ENCODE measurements around the gene ARL15.

DNA sequence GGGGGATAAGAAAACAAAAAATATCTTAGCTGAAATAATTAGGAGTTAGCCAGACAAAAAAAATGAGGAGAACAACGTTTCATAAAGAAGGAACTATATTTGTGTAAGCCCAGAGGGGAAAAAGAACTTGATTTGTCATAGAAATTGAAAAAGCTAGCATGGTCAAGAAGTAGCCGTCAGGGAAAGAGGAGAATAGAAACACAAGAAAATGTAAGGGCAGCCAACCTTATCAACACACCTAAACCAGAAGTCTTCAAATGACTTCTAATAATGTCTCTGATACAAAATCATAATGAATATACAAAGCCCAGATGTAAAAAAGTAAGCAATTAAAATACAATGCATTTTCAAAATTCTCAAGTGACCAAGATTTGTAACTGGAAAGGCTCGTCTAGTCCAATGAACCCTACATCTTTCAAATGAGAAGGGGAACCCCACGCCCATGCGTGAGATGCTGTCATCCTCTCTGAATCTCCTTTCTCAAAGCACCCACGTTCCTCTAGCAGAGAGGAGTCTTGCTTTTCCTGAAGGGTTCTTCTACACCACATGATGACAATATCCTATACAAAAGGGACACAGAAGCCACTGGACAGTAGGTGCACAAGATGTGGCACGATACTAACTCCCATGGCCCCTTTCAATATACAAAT, 103.7 kb downstream of the ARL15 start:
- TF ChIP-seq POLR2A (IDR thresholded peaks at IDR 0.05) (no peak), POLR2AphosphoS5 (IDR thresholded peaks at IDR 0.05) (no peak), EP300 (IDR thresholded peaks at IDR 0.05) (no peak)
- TF ChIP-seq, protein P1, sequence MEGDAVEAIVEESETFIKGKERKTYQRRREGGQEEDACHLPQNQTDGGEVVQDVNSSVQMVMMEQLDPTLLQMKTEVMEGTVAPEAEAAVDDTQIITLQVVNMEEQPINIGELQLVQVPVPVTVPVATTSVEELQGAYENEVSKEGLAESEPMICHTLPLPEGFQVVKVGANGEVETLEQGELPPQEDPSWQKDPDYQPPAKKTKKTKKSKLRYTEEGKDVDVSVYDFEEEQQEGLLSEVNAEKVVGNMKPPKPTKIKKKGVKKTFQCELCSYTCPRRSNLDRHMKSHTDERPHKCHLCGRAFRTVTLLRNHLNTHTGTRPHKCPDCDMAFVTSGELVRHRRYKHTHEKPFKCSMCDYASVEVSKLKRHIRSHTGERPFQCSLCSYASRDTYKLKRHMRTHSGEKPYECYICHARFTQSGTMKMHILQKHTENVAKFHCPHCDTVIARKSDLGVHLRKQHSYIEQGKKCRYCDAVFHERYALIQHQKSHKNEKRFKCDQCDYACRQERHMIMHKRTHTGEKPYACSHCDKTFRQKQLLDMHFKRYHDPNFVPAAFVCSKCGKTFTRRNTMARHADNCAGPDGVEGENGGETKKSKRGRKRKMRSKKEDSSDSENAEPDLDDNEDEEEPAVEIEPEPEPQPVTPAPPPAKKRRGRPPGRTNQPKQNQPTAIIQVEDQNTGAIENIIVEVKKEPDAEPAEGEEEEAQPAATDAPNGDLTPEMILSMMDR (IDR thresholded peaks at IDR 0.05): no peak

Data from sigmoid colon (tissue), 4 donors.